HL-60 (cell line): ENCODE measurements around the gene FSTL5.

ENCODE experiments used
- DNase-seq, 2 experiments: peaks; one replicate each; pipeline ENCODE4 v3.0.0-alpha.2; 2010 to 2020; ENCODE audit warnings: low read depth in 1 of 2, low spot score in 1 of 2
- H3K27ac ChIP-seq: fragments of 250-450 bp; sonication (Bioruptor Pico); replicated peaks from 2 replicates; pipeline ENCODE4 v1.5.1; 2020; ENCODE audit warnings: mild to moderate bottlenecking, moderate library complexity
- H3K27me3 ChIP-seq: fragments of 250-450 bp; sonication (Bioruptor Pico); 2 replicates; pipeline ENCODE4 v1.5.1; 2021; ENCODE audit warnings: mild to moderate bottlenecking, moderate library complexity; ENCODE audit not compliant: insufficient read depth, poor library complexity, severe bottlenecking
- H3K4me3 ChIP-seq: replicated peaks from 2 replicates; pipeline ENCODE4 v1.5.1; 2011; ENCODE audit warnings: mild to moderate bottlenecking, control low read depth, low read length; ENCODE audit not compliant: insufficient read depth
- CTCF ChIP-seq: IDR thresholded peaks from one replicate; pipeline ENCODE4 v1.5.1; 2011; ENCODE audit warnings: low read length, control low read depth, inconsistent platforms; ENCODE audit not compliant: insufficient read depth
- GABPA ChIP-seq: IDR thresholded peaks from 2 replicates; pipeline ENCODE4 v1.6.1; 2012; ENCODE audit warnings: low read depth
- POLR2AphosphoS5 ChIP-seq: IDR thresholded peaks from 2 replicates; pipeline ENCODE4 v1.6.1; 2012; ENCODE audit warnings: low read depth
- REST ChIP-seq: IDR thresholded peaks from 2 replicates; pipeline ENCODE4 v1.6.1; 2012; ENCODE audit warnings: low read depth; ENCODE audit not compliant: insufficient replicate concordance
- SPI1 ChIP-seq: IDR thresholded peaks from 2 replicates; pipeline ENCODE4 v1.6.1; 2012; ENCODE audit warnings: low read depth, mild to moderate bottlenecking, borderline replicate concordance

Gene FSTL5

GRCh38 chr4:161936625-161937550, 226.9 kb downstream of the FSTL5 start:
- Histone ChIP-seq H3K4me3 (no peak overlapping the region), H3K27ac (no peak overlapping the region), H3K27me3 (no peaks in the 10 kb centered on the region)
- no peak for TF ChIP-seq REST
- TF ChIP-seq SPI1: no peak
- TF ChIP-seq POLR2AphosphoS5: no peak
- TF ChIP-seq GABPA: no peak
- DNase-seq: no peak

GRCh38 chr4:161931089-161931488, 232.7 kb downstream of the FSTL5 start:
- Histone ChIP-seq H3K27ac (no peak overlapping the region), H3K4me3 (no peak overlapping the region), H3K27me3 (no peaks in the 10 kb centered on the region)
- no peak for DNase-seq
- TF ChIP-seq POLR2AphosphoS5 (no peak), SPI1 (no peak), REST (no peak), CTCF (no peak), GABPA (no peak)

GRCh38 chr4:161929956-161930355, 233.8 kb downstream of the FSTL5 start:
- no peak for TF ChIP-seq POLR2AphosphoS5
- no peak for TF ChIP-seq CTCF
- TF ChIP-seq GABPA: no peak
- TF ChIP-seq REST: no peak
- TF ChIP-seq SPI1: no peak
- Histone ChIP-seq H3K4me3 (no peak overlapping the region), H3K27me3 (no peaks in the 10 kb centered on the region), H3K27ac (no peak overlapping the region)
- no peak for DNase-seq
